HUES6 (cell line): ENCODE results near the gene ALKBH6.

Experiments used
- H3K27ac ChIP-seq: 2 replicates; pipeline ENCODE4 v1.7.0; 2013; ENCODE audit warnings: low read depth, mild to moderate bottlenecking, low read length, inconsistent platforms
- H3K27me3 ChIP-seq: 2 replicates; pipeline ENCODE4 v1.6.1; 2013; ENCODE audit warnings: low read length; ENCODE audit not compliant: control insufficient read depth, insufficient read depth
- H3K36me3 ChIP-seq: 2 replicates; pipeline ENCODE4 v1.6.1; 2013; ENCODE audit warnings: low read length; ENCODE audit not compliant: control insufficient read depth, insufficient read depth
- H3K4me1 ChIP-seq: 2 replicates; pipeline ENCODE4 v1.6.1; 2013; ENCODE audit warnings: low read length; ENCODE audit not compliant: control insufficient read depth, insufficient read depth
- H3K4me3 ChIP-seq: 2 replicates; pipeline ENCODE4 v1.5.1; 2013; ENCODE audit warnings: low read depth, low read length
- H3K9ac ChIP-seq: one replicate; pipeline ENCODE4 v1.6.1; 2013; ENCODE audit warnings: mild to moderate bottlenecking, low read length
- H3K9me3 ChIP-seq: 2 replicates; pipeline ENCODE4 v1.6.1; 2013; ENCODE audit warnings: low read depth, low read length; ENCODE audit not compliant: control insufficient read depth, insufficient read depth

The ALKBH6 gene

GRCh38 chr19:35977446-35978222 lies 36.4 kb downstream of the ALKBH6 start:
- no peak overlapping the region for H3K27ac ChIP-seq
- H3K36me3 ChIP-seq: no peaks in the 10 kb centered on the region
- no peak overlapping the region for H3K9ac ChIP-seq
- peaks cover 30% of the 10 kb centered on the region for H3K27me3 ChIP-seq
- no peaks in the 10 kb centered on the region for H3K9me3 ChIP-seq
- H3K4me1 ChIP-seq: no peaks in the 10 kb centered on the region
- H3K4me3 ChIP-seq: no peak overlapping the region

- H3K27ac ChIP-seq: no peak overlapping the region
These were observed 38.3 kb downstream of the ALKBH6 start for GRCh38 chr19:35975608-35976214.

GRCh38 chr19:35973487-35973886 lies 40.5 kb downstream of the ALKBH6 start:
- Histone ChIP-seq H3K27ac (no peak overlapping the region), H3K36me3 (no peaks in the 10 kb centered on the region), H3K9me3 (no peaks in the 10 kb centered on the region), H3K4me3 (no peak overlapping the region), H3K4me1 (no peaks in the 10 kb centered on the region), H3K9ac (no peak overlapping the region), H3K27me3 (peaks cover 5% of the 10 kb centered on the region; the same call in 1 of the 2 replicates)

More at GRCh38 chr19:35975608-35976214, 38.3 kb downstream of the ALKBH6 start:
- Histone ChIP-seq H3K27me3 (peaks cover 13% of the 10 kb centered on the region; the same call in 1 of the 2 replicates), H3K4me3 (no peak overlapping the region), H3K4me1 (no peaks in the 10 kb centered on the region), H3K9me3 (no peaks in the 10 kb centered on the region), H3K36me3 (no peaks in the 10 kb centered on the region), H3K9ac (no peak overlapping the region)

- H3K36me3 ChIP-seq: no peaks in the 10 kb centered on the region
- H3K4me3 ChIP-seq: no peak overlapping the region
- H3K9ac ChIP-seq: no peak overlapping the region
- no peak overlapping the region for H3K27ac ChIP-seq
- H3K9me3 ChIP-seq: no peaks in the 10 kb centered on the region
- H3K4me1 ChIP-seq: no peaks in the 10 kb centered on the region
- peaks cover 6% of the 10 kb centered on the region; the same call in 1 of the 2 replicates for H3K27me3 ChIP-seq
These were observed 47.2 kb downstream of the ALKBH6 start for GRCh38 chr19:35966771-35967170.

GRCh38 chr19:35963514-35963913 lies 50.5 kb downstream of the ALKBH6 start:
- H3K9ac ChIP-seq: no peak overlapping the region
- H3K4me1 ChIP-seq: peaks cover 8% of the 10 kb centered on the region; the same call in 1 of the 2 replicates
- no peak overlapping the region for H3K27ac ChIP-seq
- no peak overlapping the region for H3K4me3 ChIP-seq
- H3K27me3 ChIP-seq: peaks cover 35% of the 10 kb centered on the region
- no peaks in the 10 kb centered on the region for H3K36me3 ChIP-seq
- no peaks in the 10 kb centered on the region for H3K9me3 ChIP-seq

GRCh38 chr19:35960432-35960972 lies 53.5 kb downstream of the ALKBH6 start:
- Histone ChIP-seq H3K36me3 (no peaks in the 10 kb centered on the region), H3K9ac (no peak overlapping the region), H3K9me3 (no peaks in the 10 kb centered on the region), H3K4me3 (no peak overlapping the region), H3K4me1 (peaks cover 8% of the 10 kb centered on the region; the same call in 1 of the 2 replicates), H3K27ac (no peak overlapping the region), H3K27me3 (peaks cover 46% of the 10 kb centered on the region)

GRCh38 chr19:35959968-35960320 lies 54.1 kb downstream of the ALKBH6 start:
- Histone ChIP-seq H3K9ac (no peak overlapping the region), H3K27me3 (peaks cover 46% of the 10 kb centered on the region), H3K4me3 (peak overlapping the region; percentile 55), H3K36me3 (no peaks in the 10 kb centered on the region), H3K27ac (no peak overlapping the region), H3K4me1 (peaks cover 8% of the 10 kb centered on the region; the same call in 1 of the 2 replicates), H3K9me3 (no peaks in the 10 kb centered on the region)
